Neural cell (in vitro differentiated cells): ENCODE measurements around the gene ACOT12. TPM values are rescaled to one million over a fixed set of nuclear protein-coding genes. Genes with fewer than 3 reads are reported as not detected.

Experiments used
- H2AFZ ChIP-seq: fragments of 200-600, 300-800 bp; sonication (generic), shearing (Covaris generic); 2 replicates; pipeline ENCODE4 v1.6.0; 2014; ENCODE audit warnings: low read depth, mild to moderate bottlenecking, antibody characterized with exemption, low read length, moderate library complexity
- H3F3A ChIP-seq: fragments of 200-600 bp; shearing (Covaris generic); 2 replicates; pipeline ENCODE4 v1.6.1; 2016; ENCODE audit warnings: mild to moderate bottlenecking, moderate library complexity, mixed read lengths, antibody characterized with exemption, low read length; ENCODE audit not compliant: insufficient read depth, poor library complexity, severe bottlenecking
- H3K27ac ChIP-seq: fragments of 200-600, 300-800 bp; sonication (generic), shearing (Covaris generic); 2 replicates; pipeline ENCODE4 v1.5.1; 2014; ENCODE audit warnings: mild to moderate bottlenecking, low read length, moderate library complexity
- H3K27me3 ChIP-seq: fragments of 300-800, 200-600 bp; sonication (generic), shearing (Covaris generic); 2 replicates; pipeline ENCODE4 v1.6.0; 2014; ENCODE audit warnings: mild to moderate bottlenecking, low read depth, low read length, moderate library complexity; ENCODE audit not compliant: insufficient read depth
- H3K36me3 ChIP-seq: fragments of 300-800, 200-600 bp; sonication (generic), shearing (Covaris generic); 2 replicates; pipeline ENCODE4 v1.5.1; 2014; ENCODE audit warnings: mild to moderate bottlenecking, antibody characterized with exemption, low read length, moderate library complexity; ENCODE audit not compliant: insufficient read depth
- H3K4me2 ChIP-seq: fragments of 300-800, 200-600 bp; sonication (generic), shearing (Covaris generic); 2 replicates; pipeline ENCODE4 v1.6.0; 2014; ENCODE audit warnings: mild to moderate bottlenecking, low read length
- H3K4me3 ChIP-seq: fragments of 300-800, 200-600 bp; sonication (generic), shearing (Covaris generic); 2 replicates; pipeline ENCODE4 v1.5.1; 2014; ENCODE audit warnings: mild to moderate bottlenecking, low read length, moderate library complexity
- H3K79me2 ChIP-seq: fragments of 200-600 bp; shearing (Covaris generic); replicated peaks from 2 replicates; pipeline ENCODE4 v1.6.0; 2014; ENCODE audit warnings: mild to moderate bottlenecking, low read length, moderate library complexity; ENCODE audit not compliant: insufficient read depth
- H3K9ac ChIP-seq: fragments of 300-800, 200-600 bp; sonication (generic), shearing (Covaris generic); 2 replicates; pipeline ENCODE4 v1.6.1; 2016; ENCODE audit warnings: mild to moderate bottlenecking, low read length, mixed read lengths
- H3K9me2 ChIP-seq: fragments of 200-600 bp; shearing (Covaris generic); 2 replicates; pipeline ENCODE4 v1.6.1; 2016; ENCODE audit warnings: mild to moderate bottlenecking, low read length, mixed read lengths; ENCODE audit not compliant: insufficient read depth
- H3K9me3 ChIP-seq: fragments of 200-600, 300-800 bp; sonication (generic), shearing (Covaris generic); 2 replicates; pipeline ENCODE4 v1.6.1; 2016; ENCODE audit warnings: mild to moderate bottlenecking, mixed run types, low read length, moderate library complexity, mixed read lengths
- H4K20me1 ChIP-seq: fragments of 200-600 bp; shearing (Covaris generic); 2 replicates; pipeline ENCODE4 v1.6.1; 2016; ENCODE audit warnings: mild to moderate bottlenecking, mixed run types; ENCODE audit not compliant: insufficient read depth
- EP300 ChIP-seq: fragments of 450-650 bp; conservative IDR thresholded peaks from 2 replicates; pipeline ENCODE4 v1.6.1; 2014; ENCODE audit warnings: antibody characterized with exemption, mild to moderate bottlenecking, moderate library complexity; ENCODE audit not compliant: poor library complexity, severe bottlenecking
- EZH2 ChIP-seq: fragments of 200-600, 300-800 bp; shearing (Covaris generic), sonication (generic); IDR thresholded peaks from 2 replicates; pipeline ENCODE4 v1.6.1; 2014; ENCODE audit warnings: antibody characterized with exemption, low read length, borderline replicate concordance, mild to moderate bottlenecking; ENCODE audit not compliant: insufficient read depth, poor library complexity, severe bottlenecking
- MXI1 ChIP-seq: fragments of 450-650 bp; conservative IDR thresholded peaks from 2 replicates; pipeline ENCODE4 v1.6.1; 2014; ENCODE audit warnings: antibody characterized with exemption, mild to moderate bottlenecking; ENCODE audit not compliant: poor library complexity, severe bottlenecking
- POLR2AphosphoS5 ChIP-seq: IDR thresholded peaks from 2 replicates; pipeline ENCODE4 v1.6.1; 2012
- RAD21 ChIP-seq: fragments of 450-650 bp; conservative IDR thresholded peaks from 2 replicates; pipeline ENCODE4 v1.6.1; 2014; ENCODE audit warnings: antibody characterized with exemption, mild to moderate bottlenecking, moderate library complexity
- SMC3 ChIP-seq: fragments of 450-650 bp; conservative IDR thresholded peaks from 2 replicates; pipeline ENCODE4 v1.6.1; 2014; ENCODE audit warnings: antibody characterized with exemption, mild to moderate bottlenecking, moderate library complexity; ENCODE audit not compliant: poor library complexity
- TAF1 ChIP-seq: IDR thresholded peaks from 2 replicates; pipeline ENCODE4 v1.6.1; 2012; ENCODE audit warnings: low read depth
- polyA plus RNA-seq: library from polyadenylated mRNA; depleted of rRNA; stranded (reverse); fragments of >200 nt; gene quantifications from 2 replicates; pipeline ENCODE4 v1.2.3, GENCODE V29; 2014
- TF ChIP-seq, protein P1 (sequence below): fragments of 450-650 bp; IDR thresholded peaks from 2 replicates; pipeline ENCODE4 v1.5.1; 2014; ENCODE audit warnings: antibody characterized with exemption, mild to moderate bottlenecking, moderate library complexity; ENCODE audit not compliant: poor library complexity, severe bottlenecking
- TF ChIP-seq, protein P2 (sequence below): IDR thresholded peaks from 2 replicates; pipeline ENCODE4 v1.6.1; 2012; ENCODE audit warnings: borderline replicate concordance

The ACOT12 gene
- polyA plus RNA-seq, 1 donor from 2014 or later = 1.2 TPM

DNA sequence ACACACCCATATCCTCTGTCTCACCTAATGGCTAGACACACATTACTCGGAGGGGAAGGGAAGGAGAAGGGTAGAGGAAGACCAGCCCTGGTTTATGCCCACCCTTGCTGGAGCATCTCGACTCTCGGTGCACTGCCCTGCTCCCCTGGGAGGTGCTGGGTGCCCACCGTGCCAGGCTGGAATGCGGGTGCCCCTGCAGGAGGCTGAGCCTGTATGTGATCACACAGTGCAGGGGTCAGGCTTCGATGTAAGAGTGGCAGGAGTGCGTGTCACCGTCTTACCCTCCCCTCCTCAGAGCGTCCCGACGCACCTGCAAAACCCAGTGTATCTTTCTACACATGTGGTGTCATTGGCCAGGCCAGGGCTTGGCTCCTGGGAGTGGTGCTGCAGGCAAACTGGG is 7.3 kb upstream of the ACOT12 start:
- H2AFZ ChIP-seq = no peak overlapping the region
- H3K4me2 ChIP-seq = no peak overlapping the region
- TF ChIP-seq, protein P1, sequence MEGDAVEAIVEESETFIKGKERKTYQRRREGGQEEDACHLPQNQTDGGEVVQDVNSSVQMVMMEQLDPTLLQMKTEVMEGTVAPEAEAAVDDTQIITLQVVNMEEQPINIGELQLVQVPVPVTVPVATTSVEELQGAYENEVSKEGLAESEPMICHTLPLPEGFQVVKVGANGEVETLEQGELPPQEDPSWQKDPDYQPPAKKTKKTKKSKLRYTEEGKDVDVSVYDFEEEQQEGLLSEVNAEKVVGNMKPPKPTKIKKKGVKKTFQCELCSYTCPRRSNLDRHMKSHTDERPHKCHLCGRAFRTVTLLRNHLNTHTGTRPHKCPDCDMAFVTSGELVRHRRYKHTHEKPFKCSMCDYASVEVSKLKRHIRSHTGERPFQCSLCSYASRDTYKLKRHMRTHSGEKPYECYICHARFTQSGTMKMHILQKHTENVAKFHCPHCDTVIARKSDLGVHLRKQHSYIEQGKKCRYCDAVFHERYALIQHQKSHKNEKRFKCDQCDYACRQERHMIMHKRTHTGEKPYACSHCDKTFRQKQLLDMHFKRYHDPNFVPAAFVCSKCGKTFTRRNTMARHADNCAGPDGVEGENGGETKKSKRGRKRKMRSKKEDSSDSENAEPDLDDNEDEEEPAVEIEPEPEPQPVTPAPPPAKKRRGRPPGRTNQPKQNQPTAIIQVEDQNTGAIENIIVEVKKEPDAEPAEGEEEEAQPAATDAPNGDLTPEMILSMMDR = no peak
- TF ChIP-seq EZH2 (no peak), EP300 (no peak), POLR2AphosphoS5 (no peak), MXI1 (no peak), RAD21 (no peak), SMC3 (no peak), TAF1 (no peak)
- TF ChIP-seq, protein P2, sequence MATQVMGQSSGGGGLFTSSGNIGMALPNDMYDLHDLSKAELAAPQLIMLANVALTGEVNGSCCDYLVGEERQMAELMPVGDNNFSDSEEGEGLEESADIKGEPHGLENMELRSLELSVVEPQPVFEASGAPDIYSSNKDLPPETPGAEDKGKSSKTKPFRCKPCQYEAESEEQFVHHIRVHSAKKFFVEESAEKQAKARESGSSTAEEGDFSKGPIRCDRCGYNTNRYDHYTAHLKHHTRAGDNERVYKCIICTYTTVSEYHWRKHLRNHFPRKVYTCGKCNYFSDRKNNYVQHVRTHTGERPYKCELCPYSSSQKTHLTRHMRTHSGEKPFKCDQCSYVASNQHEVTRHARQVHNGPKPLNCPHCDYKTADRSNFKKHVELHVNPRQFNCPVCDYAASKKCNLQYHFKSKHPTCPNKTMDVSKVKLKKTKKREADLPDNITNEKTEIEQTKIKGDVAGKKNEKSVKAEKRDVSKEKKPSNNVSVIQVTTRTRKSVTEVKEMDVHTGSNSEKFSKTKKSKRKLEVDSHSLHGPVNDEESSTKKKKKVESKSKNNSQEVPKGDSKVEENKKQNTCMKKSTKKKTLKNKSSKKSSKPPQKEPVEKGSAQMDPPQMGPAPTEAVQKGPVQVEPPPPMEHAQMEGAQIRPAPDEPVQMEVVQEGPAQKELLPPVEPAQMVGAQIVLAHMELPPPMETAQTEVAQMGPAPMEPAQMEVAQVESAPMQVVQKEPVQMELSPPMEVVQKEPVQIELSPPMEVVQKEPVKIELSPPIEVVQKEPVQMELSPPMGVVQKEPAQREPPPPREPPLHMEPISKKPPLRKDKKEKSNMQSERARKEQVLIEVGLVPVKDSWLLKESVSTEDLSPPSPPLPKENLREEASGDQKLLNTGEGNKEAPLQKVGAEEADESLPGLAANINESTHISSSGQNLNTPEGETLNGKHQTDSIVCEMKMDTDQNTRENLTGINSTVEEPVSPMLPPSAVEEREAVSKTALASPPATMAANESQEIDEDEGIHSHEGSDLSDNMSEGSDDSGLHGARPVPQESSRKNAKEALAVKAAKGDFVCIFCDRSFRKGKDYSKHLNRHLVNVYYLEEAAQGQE = no peak

DNA sequence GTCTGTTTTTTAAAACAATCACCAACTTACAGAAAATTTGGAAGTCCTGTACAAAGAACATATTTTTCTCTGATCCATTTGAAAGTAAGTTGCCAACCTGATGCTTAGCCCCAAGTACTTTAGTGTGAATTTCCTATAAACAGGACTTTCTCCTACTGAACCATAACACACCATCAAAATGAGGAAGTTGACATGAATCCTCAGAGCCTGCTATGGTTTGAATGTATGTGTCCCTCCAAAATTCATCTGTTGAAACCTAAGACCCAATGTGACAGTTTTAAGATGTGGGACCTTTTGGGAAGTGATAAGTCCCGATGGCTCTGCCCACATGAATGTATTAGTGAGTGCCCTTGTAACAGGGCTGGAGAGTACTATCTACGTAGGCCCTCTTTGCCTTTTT is 6.4 kb upstream of the ACOT12 start:
- H3K36me3 ChIP-seq = no peaks in the 10 kb centered on the region
- no peaks in the 10 kb centered on the region for H3K9me2 ChIP-seq
- H3K27me3 ChIP-seq = no peaks in the 10 kb centered on the region
- H3K9ac ChIP-seq = no peak overlapping the region
- H4K20me1 ChIP-seq = no peaks in the 10 kb centered on the region
- H3K9me3 ChIP-seq = no peaks in the 10 kb centered on the region
- no peak overlapping the region for H2AFZ ChIP-seq
- H3K4me3 ChIP-seq = no peak overlapping the region
- H3K27ac ChIP-seq = no peak overlapping the region
- H3K4me2 ChIP-seq = no peak overlapping the region
- TF ChIP-seq, protein P1 = no peak
- no peak for TF ChIP-seq EZH2
- no peak for TF ChIP-seq TAF1
- TF ChIP-seq SMC3 = no peak
- TF ChIP-seq RAD21 = no peak
- TF ChIP-seq, protein P2 = no peak
- H3F3A ChIP-seq = no peaks in the 10 kb centered on the region
- no peaks in the 10 kb centered on the region for H3K79me2 ChIP-seq

More for the DNA sequence above, 7.3 kb upstream of the ACOT12 start:
- no peaks in the 10 kb centered on the region for H4K20me1 ChIP-seq
- no peaks in the 10 kb centered on the region for H3K79me2 ChIP-seq
- H3F3A ChIP-seq = no peaks in the 10 kb centered on the region
- H3K27ac ChIP-seq = no peak overlapping the region
- H3K36me3 ChIP-seq = no peaks in the 10 kb centered on the region
- H3K4me3 ChIP-seq = no peak overlapping the region
- no peaks in the 10 kb centered on the region for H3K9me2 ChIP-seq
- H3K9me3 ChIP-seq = no peaks in the 10 kb centered on the region
- H3K9ac ChIP-seq = no peak overlapping the region
- no peaks in the 10 kb centered on the region for H3K27me3 ChIP-seq
